ENCODE results near the gene RNF224.
"Not testable (repeated sequence)": the region's sequence is repeated elsewhere in the genome, so short reads cannot be mapped to it uniquely, and the experiment has no call there.

RNF224 gene

DNA sequence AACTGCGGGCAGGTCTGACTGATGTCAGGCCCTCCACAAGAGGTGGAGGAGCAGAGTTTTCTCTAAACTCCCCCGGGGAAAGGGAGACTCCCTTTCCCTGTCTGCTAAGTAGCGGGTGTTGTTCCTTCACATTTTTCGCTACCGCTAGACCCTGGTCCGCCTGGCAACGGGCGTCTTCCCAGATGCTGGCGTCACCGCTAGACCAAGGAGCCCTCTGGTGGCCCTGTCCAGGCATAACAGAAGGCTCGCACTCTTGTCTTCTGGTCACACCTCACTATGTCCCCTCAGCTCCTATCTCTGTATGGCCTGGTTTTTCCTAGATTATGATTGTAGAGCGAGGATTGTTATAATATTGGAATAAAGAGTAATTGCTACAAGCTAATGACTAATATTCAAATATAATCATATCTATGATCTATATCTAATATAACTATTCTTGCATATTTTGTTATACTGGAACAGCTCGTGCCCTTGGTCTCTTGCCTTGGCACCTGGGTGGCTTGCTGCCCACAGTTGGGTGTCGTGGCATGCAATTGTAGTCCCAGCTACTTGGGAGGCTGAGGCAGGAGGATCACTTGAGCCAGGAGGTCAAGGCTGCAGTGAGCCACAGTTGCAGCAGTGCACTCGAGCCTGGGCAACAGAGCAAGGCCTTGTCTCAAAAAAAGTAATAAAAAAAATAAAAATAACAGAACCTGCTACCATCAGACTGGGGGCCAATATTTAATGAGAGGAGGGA is 35.0 kb downstream of the RNF224 start:
- not testable (repeated sequence) for H3K4me1 ChIP-seq (ENCODE audit: control insufficient read depth, insufficient read depth, low read length); H3K9me3 ChIP-seq (ENCODE audit: control insufficient read depth, insufficient read depth, low read length); H3K27me3 ChIP-seq (ENCODE audit: control insufficient read depth, insufficient read depth, low read length); H3K4me3 ChIP-seq (ENCODE audit: low read length); H3K27ac ChIP-seq (ENCODE audit: low read length); DNase-seq (ENCODE audit: low read depth, low spot score)
- no CpG with 5 or more reads among the region's 15 CpGs for WGBS (ENCODE audit: insufficient coverage, insufficient read length)
- peaks cover 26% of the 10 kb centered on the region for H3K36me3 ChIP-seq (ENCODE audit: control insufficient read depth, insufficient read depth, low read length)

DNA sequence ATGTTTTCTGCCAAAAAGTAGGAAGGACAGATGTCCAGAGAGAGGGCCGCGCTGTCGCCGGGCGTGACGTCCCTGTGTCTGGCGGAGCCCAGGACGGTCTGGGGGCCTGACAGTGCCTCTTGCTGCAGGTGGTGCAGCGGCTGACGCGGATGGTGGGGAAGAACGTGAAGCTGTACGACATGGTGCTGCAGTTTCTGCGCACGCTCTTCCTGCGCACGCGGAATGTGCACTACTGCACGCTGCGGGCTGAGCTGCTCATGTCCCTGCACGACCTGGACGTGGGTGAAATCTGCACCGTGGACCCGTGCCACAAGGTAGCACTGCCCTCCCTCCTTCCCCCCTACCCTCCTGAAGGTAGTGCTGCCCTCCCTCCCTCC is 35.6 kb downstream of the RNF224 start:
- DNase-seq (ENCODE audit: low read depth, low spot score) = no peak
- WGBS (ENCODE audit: insufficient coverage, insufficient read length) = no CpG with 5 or more reads among the region's 24 CpGs
- Histone ChIP-seq H3K27ac (ENCODE audit: low read length) (no peak overlapping the region), H3K27me3 (ENCODE audit: control insufficient read depth, insufficient read depth, low read length) (no peaks in the 10 kb centered on the region), H3K36me3 (ENCODE audit: control insufficient read depth, insufficient read depth, low read length) (peaks cover 27% of the 10 kb centered on the region), H3K4me1 (ENCODE audit: control insufficient read depth, insufficient read depth, low read length) (no peaks in the 10 kb centered on the region; the same call in 1 of the 2 replicates), H3K4me3 (ENCODE audit: low read length) (no peak overlapping the region), H3K9me3 (ENCODE audit: control insufficient read depth, insufficient read depth, low read length) (no peaks in the 10 kb centered on the region)

DNA sequence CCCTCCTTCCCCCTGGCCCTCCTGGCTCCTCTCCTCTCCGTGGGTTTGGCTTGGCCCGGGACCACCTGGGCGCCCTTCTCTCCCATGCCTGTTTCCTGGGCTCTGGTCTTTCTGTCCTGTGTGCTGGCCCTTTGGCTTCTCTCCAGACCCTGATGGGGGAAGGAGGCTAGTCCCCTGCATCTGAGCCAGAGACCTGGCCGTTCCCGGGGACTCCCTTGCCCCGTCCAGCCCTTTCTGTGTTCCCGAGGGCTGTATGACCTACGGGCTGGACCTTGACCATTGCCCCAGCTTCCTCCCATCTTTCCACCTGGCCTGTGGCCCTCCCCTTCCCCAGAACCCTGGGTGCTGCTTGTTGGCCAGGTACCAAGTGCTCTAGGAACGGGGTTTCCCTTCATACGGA is 36.2 kb downstream of the RNF224 start:
- peaks cover 27% of the 10 kb centered on the region for H3K36me3 ChIP-seq (ENCODE audit: control insufficient read depth, insufficient read depth, low read length)
- WGBS (ENCODE audit: insufficient coverage, insufficient read length) = no CpG with 5 or more reads among the region's 10 CpGs

DNA sequence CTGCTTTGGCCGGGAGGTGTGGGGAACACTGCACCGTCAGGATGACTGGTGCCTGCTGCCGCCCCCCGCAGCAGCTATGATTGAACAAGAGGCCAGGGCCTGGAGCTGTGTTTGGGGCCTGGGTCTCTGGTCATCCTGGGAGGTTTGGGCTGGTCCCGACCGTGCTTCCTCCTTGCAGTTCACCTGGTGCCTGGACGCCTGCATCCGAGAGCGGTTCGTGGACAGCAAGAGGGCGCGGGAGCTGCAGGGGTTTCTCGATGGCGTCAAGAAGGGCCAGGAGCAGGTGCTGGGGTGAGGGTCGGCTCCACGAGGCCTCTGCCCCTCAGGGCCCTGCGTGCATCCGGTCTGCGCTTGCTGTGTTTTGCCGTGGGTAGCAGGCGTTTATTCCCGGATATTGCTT is 36.8 kb downstream of the RNF224 start:
- Histone ChIP-seq H3K9me3 (ENCODE audit: control insufficient read depth, insufficient read depth, low read length) (no peaks in the 10 kb centered on the region), H3K4me1 (ENCODE audit: control insufficient read depth, insufficient read depth, low read length) (no peaks in the 10 kb centered on the region; the same call in 1 of the 2 replicates), H3K27me3 (ENCODE audit: control insufficient read depth, insufficient read depth, low read length) (no peaks in the 10 kb centered on the region), H3K27ac (ENCODE audit: low read length) (no peak overlapping the region), H3K4me3 (ENCODE audit: low read length) (no peak overlapping the region), H3K36me3 (ENCODE audit: control insufficient read depth, insufficient read depth, low read length) (peaks cover 29% of the 10 kb centered on the region)
- no CpG with 5 or more reads among the region's 22 CpGs for WGBS (ENCODE audit: insufficient coverage, insufficient read length)
- no peak for DNase-seq (ENCODE audit: low read depth, low spot score)

More for the DNA sequence above, 36.2 kb downstream of the RNF224 start:
- H3K27ac ChIP-seq (ENCODE audit: low read length) = no peak overlapping the region
- no peaks in the 10 kb centered on the region for H3K9me3 ChIP-seq (ENCODE audit: control insufficient read depth, insufficient read depth, low read length)
- H3K4me1 ChIP-seq (ENCODE audit: control insufficient read depth, insufficient read depth, low read length) = no peaks in the 10 kb centered on the region; the same call in 1 of the 2 replicates
- DNase-seq (ENCODE audit: low read depth, low spot score) = no peak
- H3K4me3 ChIP-seq (ENCODE audit: low read length) = no peak overlapping the region
- no peaks in the 10 kb centered on the region for H3K27me3 ChIP-seq (ENCODE audit: control insufficient read depth, insufficient read depth, low read length)

DNA sequence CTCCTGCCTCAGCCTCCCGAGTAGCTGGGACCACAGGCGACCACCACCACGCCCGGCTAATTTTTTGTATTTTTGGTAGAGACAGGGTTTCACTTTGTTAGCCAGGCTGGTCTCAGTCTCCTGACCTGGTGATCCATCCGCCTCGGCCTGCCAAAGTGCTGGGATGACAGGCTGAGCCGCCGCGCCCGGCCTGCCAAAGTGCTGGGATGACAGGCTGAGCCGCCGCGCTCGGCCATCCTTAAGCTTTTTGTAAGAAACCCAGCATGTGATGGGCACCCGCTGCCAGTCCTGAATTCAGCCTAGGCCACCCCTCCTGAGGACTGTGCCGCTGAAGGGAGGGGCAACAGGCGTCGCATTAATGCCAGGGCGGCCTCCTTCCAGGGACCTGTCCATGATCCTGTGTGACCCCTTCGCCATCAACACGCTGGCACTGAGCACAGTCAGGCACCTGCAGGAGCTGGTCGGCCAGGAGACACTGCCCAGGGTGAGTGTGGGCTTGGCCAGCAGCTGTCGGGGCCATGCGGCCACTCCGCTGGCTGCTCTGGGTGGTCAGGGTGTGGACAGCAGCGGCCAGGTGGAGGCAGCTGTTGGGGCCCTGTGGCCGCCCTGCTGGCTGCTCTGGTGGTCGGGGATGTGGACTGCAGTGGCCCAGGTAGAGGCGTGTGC is 38.3 kb downstream of the RNF224 start:
- Histone ChIP-seq H3K9me3 (ENCODE audit: control insufficient read depth, insufficient read depth, low read length) (no peaks in the 10 kb centered on the region), H3K27me3 (ENCODE audit: control insufficient read depth, insufficient read depth, low read length) (no peaks in the 10 kb centered on the region), H3K4me1 (ENCODE audit: control insufficient read depth, insufficient read depth, low read length) (no peaks in the 10 kb centered on the region; the same call in 1 of the 2 replicates), H3K4me3 (ENCODE audit: low read length) (no peak overlapping the region), H3K36me3 (ENCODE audit: control insufficient read depth, insufficient read depth, low read length) (peaks cover 33% of the 10 kb centered on the region), H3K27ac (ENCODE audit: low read length) (no peak overlapping the region)
- DNase-seq (ENCODE audit: low read depth, low spot score) = no peak
- WGBS (ENCODE audit: insufficient coverage, insufficient read length) = no CpG with 5 or more reads among the region's 29 CpGs

DNA sequence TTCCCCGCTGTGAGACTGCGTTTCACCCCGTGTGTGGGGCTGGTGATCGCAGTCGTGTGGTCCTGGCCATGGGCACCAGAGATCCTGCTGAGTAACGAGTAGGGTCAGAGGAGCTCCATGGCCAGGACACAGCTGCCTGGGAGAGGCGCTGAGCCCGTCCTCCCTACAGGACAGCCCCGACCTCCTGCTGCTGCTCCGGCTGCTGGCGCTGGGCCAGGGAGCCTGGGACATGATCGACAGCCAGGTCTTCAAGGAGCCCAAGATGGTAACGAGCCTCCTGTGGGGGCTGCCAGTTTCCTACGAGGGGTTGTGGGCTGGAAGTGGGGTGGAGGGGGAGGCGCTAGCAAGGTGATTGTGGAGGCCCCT is 38.8 kb downstream of the RNF224 start:
- Histone ChIP-seq H3K9me3 (ENCODE audit: control insufficient read depth, insufficient read depth, low read length) (no peaks in the 10 kb centered on the region), H3K4me3 (ENCODE audit: low read length) (no peak overlapping the region), H3K27me3 (ENCODE audit: control insufficient read depth, insufficient read depth, low read length) (no peaks in the 10 kb centered on the region), H3K4me1 (ENCODE audit: control insufficient read depth, insufficient read depth, low read length) (no peaks in the 10 kb centered on the region; the same call in 1 of the 2 replicates), H3K36me3 (ENCODE audit: control insufficient read depth, insufficient read depth, low read length) (peaks cover 37% of the 10 kb centered on the region), H3K27ac (ENCODE audit: low read length) (no peak overlapping the region)
- no peak for DNase-seq (ENCODE audit: low read depth, low spot score)
- no CpG with 5 or more reads among the region's 15 CpGs for WGBS (ENCODE audit: insufficient coverage, insufficient read length)

DNA sequence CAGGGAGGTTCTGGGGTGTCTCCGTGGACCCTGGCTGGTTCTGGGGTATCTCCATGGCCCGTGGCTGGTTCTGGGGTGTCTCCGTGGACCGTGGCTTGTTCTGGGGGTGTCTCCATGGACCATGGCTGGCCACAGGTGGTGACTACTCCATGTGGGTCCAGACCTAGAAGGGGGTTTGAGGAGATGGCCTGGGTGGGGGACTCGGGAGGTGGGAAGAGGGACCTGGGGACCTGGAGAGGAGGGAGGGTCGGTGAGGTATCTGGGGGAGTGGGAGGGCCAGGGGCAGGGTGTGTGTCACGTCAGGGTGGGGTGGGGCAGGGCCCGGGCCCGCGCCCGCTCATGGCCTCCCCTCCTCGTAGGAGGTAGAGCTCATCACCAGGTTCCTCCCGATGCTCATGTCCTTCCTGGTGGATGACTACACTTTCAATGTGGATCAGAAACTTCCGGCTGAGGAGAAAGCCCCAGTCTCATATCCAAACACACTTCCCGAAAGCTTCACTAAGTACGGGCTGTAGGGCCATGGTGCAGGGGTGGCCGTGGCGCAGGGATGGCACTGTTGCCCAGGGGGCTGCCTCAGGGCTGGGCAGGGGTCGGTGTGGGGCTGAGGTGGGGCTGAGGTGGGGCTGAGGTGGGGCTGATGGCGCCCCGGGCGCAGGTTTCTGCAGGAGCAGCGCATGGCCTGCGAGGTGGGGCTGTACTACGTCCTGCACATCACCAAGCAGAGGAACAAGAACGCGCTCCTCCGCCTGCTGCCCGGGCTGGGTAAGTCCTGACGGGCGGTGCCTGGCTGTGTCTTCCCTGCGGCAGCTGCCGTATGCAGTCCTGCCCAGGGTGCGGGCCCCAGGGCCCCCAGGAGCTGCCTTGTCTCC is 39.5 kb downstream of the RNF224 start:
- no peaks in the 10 kb centered on the region for H3K9me3 ChIP-seq (ENCODE audit: control insufficient read depth, insufficient read depth, low read length)
- no peak overlapping the region for H3K4me3 ChIP-seq (ENCODE audit: low read length)
- H3K27me3 ChIP-seq (ENCODE audit: control insufficient read depth, insufficient read depth, low read length) = no peaks in the 10 kb centered on the region
- WGBS (ENCODE audit: insufficient coverage, insufficient read length) = no CpG with 5 or more reads among the region's 34 CpGs
- DNase-seq (ENCODE audit: low read depth, low spot score) = no peak
- H3K4me1 ChIP-seq (ENCODE audit: control insufficient read depth, insufficient read depth, low read length) = no peaks in the 10 kb centered on the region; the same call in 1 of the 2 replicates
- H3K36me3 ChIP-seq (ENCODE audit: control insufficient read depth, insufficient read depth, low read length) = peaks cover 37% of the 10 kb centered on the region
- H3K27ac ChIP-seq (ENCODE audit: low read length) = no peak overlapping the region

DNA sequence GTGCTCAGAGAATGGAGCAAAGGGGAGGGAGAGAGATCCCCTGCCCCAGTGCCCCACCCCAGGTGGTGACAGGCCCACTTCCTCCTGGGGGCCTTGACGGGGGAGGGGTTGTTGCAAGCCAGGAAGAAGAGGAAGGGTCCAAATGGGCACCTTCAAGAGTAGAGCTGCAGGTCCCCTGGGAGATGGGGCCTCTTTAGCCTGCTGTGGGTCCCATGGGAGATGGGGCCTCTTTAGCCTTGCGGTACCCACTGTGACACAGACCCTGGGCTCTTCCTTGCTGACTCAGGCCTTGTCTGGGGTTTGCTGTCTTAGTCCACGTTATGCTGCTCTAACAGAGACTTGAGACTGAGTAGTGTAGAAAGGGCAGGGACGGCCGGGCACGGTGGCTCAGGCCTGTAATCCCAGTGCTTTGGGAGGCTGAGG is 40.6 kb downstream of the RNF224 start:
- Histone ChIP-seq H3K36me3 (ENCODE audit: control insufficient read depth, insufficient read depth, low read length) (peaks cover 43% of the 10 kb centered on the region), H3K4me3 (ENCODE audit: low read length) (no peak overlapping the region), H3K27me3 (ENCODE audit: control insufficient read depth, insufficient read depth, low read length) (no peaks in the 10 kb centered on the region), H3K9me3 (ENCODE audit: control insufficient read depth, insufficient read depth, low read length) (no peaks in the 10 kb centered on the region), H3K27ac (ENCODE audit: low read length) (no peak overlapping the region), H3K4me1 (ENCODE audit: control insufficient read depth, insufficient read depth, low read length) (no peaks in the 10 kb centered on the region; the same call in 1 of the 2 replicates)
- WGBS (ENCODE audit: insufficient coverage, insufficient read length) = no CpG with 5 or more reads among the region's 6 CpGs
- DNase-seq (ENCODE audit: low read depth, low spot score) = no peak

DNA sequence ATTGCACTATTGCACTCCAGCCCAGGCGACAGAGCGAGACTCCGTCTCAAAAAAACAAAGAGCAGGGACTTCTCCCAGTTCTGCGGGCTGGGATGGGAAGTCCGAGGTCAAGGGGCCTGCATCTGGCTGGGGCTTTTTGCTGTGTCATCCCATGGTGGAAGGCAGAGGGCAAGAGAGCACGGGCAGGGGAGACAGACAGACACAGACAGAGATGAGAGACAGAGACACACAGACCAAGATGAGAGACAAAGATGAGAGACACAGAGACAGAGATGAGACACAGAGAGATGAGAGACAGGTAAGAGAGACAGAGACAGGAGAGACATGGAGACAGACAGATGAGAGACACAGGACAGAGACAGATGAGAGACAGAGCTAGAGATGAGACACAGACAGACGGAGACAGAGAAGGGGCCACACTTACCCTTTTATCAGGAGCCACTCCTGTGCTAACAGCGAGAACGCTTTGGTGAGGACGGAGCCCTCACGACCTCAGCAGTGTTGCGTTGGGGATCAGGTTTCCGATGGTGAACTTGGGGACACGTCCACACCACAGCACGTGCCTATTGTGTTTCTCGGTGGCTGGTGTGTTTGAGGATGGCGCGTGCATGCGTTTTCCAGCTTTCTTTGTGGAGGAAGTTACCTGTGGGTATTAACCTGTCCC is 41.4 kb downstream of the RNF224 start:
- Histone ChIP-seq H3K9me3 (ENCODE audit: control insufficient read depth, insufficient read depth, low read length) (no peaks in the 10 kb centered on the region), H3K27me3 (ENCODE audit: control insufficient read depth, insufficient read depth, low read length) (no peaks in the 10 kb centered on the region), H3K4me1 (ENCODE audit: control insufficient read depth, insufficient read depth, low read length) (no peaks in the 10 kb centered on the region; the same call in 1 of the 2 replicates), H3K4me3 (ENCODE audit: low read length) (no peak overlapping the region), H3K27ac (ENCODE audit: low read length) (no peak overlapping the region), H3K36me3 (ENCODE audit: control insufficient read depth, insufficient read depth, low read length) (peaks cover 40% of the 10 kb centered on the region)
- no CpG with 5 or more reads among the region's 19 CpGs for WGBS (ENCODE audit: insufficient coverage, insufficient read length)
- no peak for DNase-seq (ENCODE audit: low read depth, low spot score)

DNA sequence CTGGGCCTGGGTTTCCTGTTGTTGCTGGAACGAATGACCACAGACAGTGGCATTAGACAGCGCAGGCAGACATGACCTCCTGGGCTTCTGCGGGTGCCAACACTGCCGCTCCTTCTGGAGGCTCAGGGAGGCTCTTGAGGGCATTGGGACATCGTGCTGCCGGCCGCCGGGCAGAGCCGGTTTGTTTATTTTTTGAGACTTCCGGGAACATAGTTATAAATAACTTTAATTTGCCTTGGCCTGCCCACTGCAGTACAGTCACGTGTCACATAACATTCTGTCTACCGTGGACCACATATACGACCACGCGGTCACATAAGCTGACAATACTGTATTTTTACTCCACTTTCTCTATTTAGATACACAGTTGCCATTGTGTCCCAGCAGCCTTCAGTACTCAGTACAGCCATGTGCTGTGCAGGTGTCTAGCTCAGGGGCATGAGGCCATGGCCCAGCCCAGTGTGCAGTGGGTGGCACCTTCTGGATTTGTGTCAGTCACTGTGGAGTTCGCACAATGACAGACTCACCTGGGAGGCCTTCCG is 42.0 kb downstream of the RNF224 start:
- no peak overlapping the region for H3K27ac ChIP-seq (ENCODE audit: low read length)
- no peaks in the 10 kb centered on the region; the same call in 1 of the 2 replicates for H3K4me1 ChIP-seq (ENCODE audit: control insufficient read depth, insufficient read depth, low read length)
- no peak overlapping the region for H3K4me3 ChIP-seq (ENCODE audit: low read length)
- no CpG with 5 or more reads among the region's 17 CpGs for WGBS (ENCODE audit: insufficient coverage, insufficient read length)
- no peaks in the 10 kb centered on the region for H3K9me3 ChIP-seq (ENCODE audit: control insufficient read depth, insufficient read depth, low read length)
- H3K27me3 ChIP-seq (ENCODE audit: control insufficient read depth, insufficient read depth, low read length) = no peaks in the 10 kb centered on the region
- DNase-seq (ENCODE audit: low read depth, low spot score) = no peak
- H3K36me3 ChIP-seq (ENCODE audit: control insufficient read depth, insufficient read depth, low read length) = peaks cover 35% of the 10 kb centered on the region

Data from iPS DF 6.9 (cell line).